Adrenal gland (tissue), 5 donors: ENCODE data around the gene VRK1.

Experiments used
- POLR2A ChIP-seq, 2 donors: fragments of 450-650 bp; IDR thresholded peaks; one replicate each; pipeline ENCODE4 v1.6.1; 2017; ENCODE audit warnings: antibody characterized with exemption in 2 of 2, mild to moderate bottlenecking in 2 of 2, moderate library complexity in 1 of 2
- TF ChIP-seq, protein P1 (sequence below), 6 experiments: fragments of 450-650 bp in 4 of 6; fragments of 200-600 bp in 2 of 6; sonication (generic) in 1 of 6; IDR thresholded peaks; 1 replicate in 5 of 6; 2 replicates in 1 of 6; pipeline versions ENCODE4 v1.5.1 to v1.8.0; 2016 to 2021; ENCODE audit warnings: antibody characterized with exemption in 6 of 6, mild to moderate bottlenecking in 2 of 6, moderate library complexity in 1 of 6
- donor health status: DM: no; HTN: no; CAD: no.

DNA sequence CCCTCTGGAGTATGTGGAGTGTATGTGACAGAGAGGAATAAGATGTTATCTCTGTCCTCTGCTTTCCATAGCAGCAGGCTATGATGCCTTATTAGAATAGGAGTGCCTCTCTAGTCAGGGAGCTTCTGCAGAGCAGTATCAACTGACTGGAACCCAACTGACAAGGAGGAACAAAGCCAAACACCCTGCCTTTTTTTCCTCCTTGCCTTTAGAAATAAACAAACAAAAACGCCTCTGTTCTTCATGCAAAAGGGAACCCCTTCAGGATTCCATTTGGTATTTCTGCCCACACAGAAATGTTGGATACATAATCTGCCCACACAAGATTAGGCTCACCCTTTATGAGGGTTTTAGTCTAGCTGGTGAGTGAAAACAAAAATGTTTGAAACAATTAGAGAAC lies 50.3 kb downstream of the VRK1 start:
- TF ChIP-seq, protein P1, sequence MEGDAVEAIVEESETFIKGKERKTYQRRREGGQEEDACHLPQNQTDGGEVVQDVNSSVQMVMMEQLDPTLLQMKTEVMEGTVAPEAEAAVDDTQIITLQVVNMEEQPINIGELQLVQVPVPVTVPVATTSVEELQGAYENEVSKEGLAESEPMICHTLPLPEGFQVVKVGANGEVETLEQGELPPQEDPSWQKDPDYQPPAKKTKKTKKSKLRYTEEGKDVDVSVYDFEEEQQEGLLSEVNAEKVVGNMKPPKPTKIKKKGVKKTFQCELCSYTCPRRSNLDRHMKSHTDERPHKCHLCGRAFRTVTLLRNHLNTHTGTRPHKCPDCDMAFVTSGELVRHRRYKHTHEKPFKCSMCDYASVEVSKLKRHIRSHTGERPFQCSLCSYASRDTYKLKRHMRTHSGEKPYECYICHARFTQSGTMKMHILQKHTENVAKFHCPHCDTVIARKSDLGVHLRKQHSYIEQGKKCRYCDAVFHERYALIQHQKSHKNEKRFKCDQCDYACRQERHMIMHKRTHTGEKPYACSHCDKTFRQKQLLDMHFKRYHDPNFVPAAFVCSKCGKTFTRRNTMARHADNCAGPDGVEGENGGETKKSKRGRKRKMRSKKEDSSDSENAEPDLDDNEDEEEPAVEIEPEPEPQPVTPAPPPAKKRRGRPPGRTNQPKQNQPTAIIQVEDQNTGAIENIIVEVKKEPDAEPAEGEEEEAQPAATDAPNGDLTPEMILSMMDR (IDR thresholded peaks at IDR 0.05) = no peak
- TF ChIP-seq POLR2A (IDR thresholded peaks at IDR 0.05) = no peak
